Activated CD8-positive, alpha-beta memory T cell treated with anti-CD3 and anti-CD28 coated beads, Interleukin-2, amount 10 ng/mL, durations not matched to agents 7 days and 5 days (primary cell): ENCODE measurements around the gene SERTAD4. TPM values are rescaled to one million over a fixed set of nuclear protein-coding genes. Genes with fewer than 3 reads are reported as not detected.
"Not testable (repeated sequence)": the region's sequence is repeated elsewhere in the genome, so short reads cannot be mapped to it uniquely, and the experiment has no call there.

ENCODE experiments used
- ATAC-seq: fragments of 150-1000 bp; cut with Tn5 transposase; one replicate; pipeline ENCODE4 v1.10.0; 2021; ENCODE audit warnings: moderate library complexity
- CTCF ChIA-PET: fragments of 350-600 bp; sonication (Branson Sonifier 250); formaldehyde crosslinking; loops from one replicate; lab custom pipeline; 2021; ENCODE audit warnings: antibody characterized with exemption; lab: Charles Lee
- DNase-seq: peaks from one replicate; pipeline ENCODE4 v3.0.0-alpha.2; 2020
- H3K27ac Mint-ChIP-seq: one replicate; pipeline ENCODE4 v1.8.0; 2021; ENCODE audit warnings: mild to moderate bottlenecking, mixed read lengths
- H3K27me3 Mint-ChIP-seq: one replicate; pipeline ENCODE4 v1.8.0; 2021; ENCODE audit warnings: mixed read lengths
- H3K36me3 Mint-ChIP-seq: one replicate; pipeline ENCODE4 v1.8.0; 2021; ENCODE audit warnings: mild to moderate bottlenecking, mixed read lengths
- H3K4me1 Mint-ChIP-seq: one replicate; pipeline ENCODE4 v1.8.0; 2021; ENCODE audit warnings: mixed read lengths
- H3K4me3 Mint-ChIP-seq: one replicate; pipeline ENCODE4 v1.8.0; 2021; ENCODE audit warnings: mild to moderate bottlenecking, moderate library complexity, mixed read lengths
- H3K9me3 Mint-ChIP-seq: one replicate; pipeline ENCODE4 v1.8.0; 2022; ENCODE audit warnings: low read depth, mixed read lengths
- total RNA-seq, 2 experiments: library from RNA; stranded (reverse); gene quantifications; one replicate each; pipeline ENCODE4 v1.2.3, GENCODE V29; 2021

Gene SERTAD4
- total RNA-seq, 2 experiments from 2014 or later = not detected

GRCh38 chr1:210257698-210258529 is 25.3 kb downstream of the SERTAD4 start:
- Mint-ChIP-seq H3K36me3 (no peaks in the 10 kb centered on the region), H3K27me3 (peaks cover 42% of the 10 kb centered on the region)
- CTCF ChIA-PET = no interaction called here

GRCh38 chr1:210259561-210259960 is 27.0 kb downstream of the SERTAD4 start:
- CTCF ChIA-PET = no interaction called here
- Mint-ChIP-seq H3K27ac (no peak overlapping the region), H3K9me3 (no peaks in the 10 kb centered on the region), H3K36me3 (no peaks in the 10 kb centered on the region), H3K4me1 (no peaks in the 10 kb centered on the region), H3K27me3 (peaks cover 25% of the 10 kb centered on the region), H3K4me3 (no peak overlapping the region)
- DNase-seq = no peak
- ATAC-seq = no peak

More at GRCh38 chr1:210257698-210258529, 25.3 kb downstream of the SERTAD4 start:
- Mint-ChIP-seq H3K9me3 (no peaks in the 10 kb centered on the region), H3K4me1 (no peaks in the 10 kb centered on the region), H3K4me3 (no peak overlapping the region), H3K27ac (no peak overlapping the region)
- ATAC-seq = no peak
- no peak for DNase-seq

- H3K4me3 Mint-ChIP-seq = no peak overlapping the region
- CTCF ChIA-PET = no interaction called here
Measured at GRCh38 chr1:210260096-210260495, 27.5 kb downstream of the SERTAD4 start.

GRCh38 chr1:210262167-210262896 is 29.7 kb downstream of the SERTAD4 start:
- no peak for ATAC-seq
- H3K36me3 Mint-ChIP-seq = no peaks in the 10 kb centered on the region
- no peaks in the 10 kb centered on the region for H3K4me1 Mint-ChIP-seq
- no peak for DNase-seq
- H3K27ac Mint-ChIP-seq = no peak overlapping the region
- H3K9me3 Mint-ChIP-seq = no peaks in the 10 kb centered on the region
- no peak overlapping the region for H3K4me3 Mint-ChIP-seq
- H3K27me3 Mint-ChIP-seq = peaks cover 13% of the 10 kb centered on the region
- CTCF ChIA-PET = no interaction called here

More at GRCh38 chr1:210260096-210260495, 27.5 kb downstream of the SERTAD4 start:
- Mint-ChIP-seq H3K27me3 (peaks cover 21% of the 10 kb centered on the region), H3K4me1 (no peaks in the 10 kb centered on the region), H3K9me3 (no peaks in the 10 kb centered on the region), H3K36me3 (no peaks in the 10 kb centered on the region), H3K27ac (no peak overlapping the region)
- DNase-seq = no peak
- ATAC-seq = no peak

- Mint-ChIP-seq H3K27ac (no peak overlapping the region), H3K9me3 (no peaks in the 10 kb centered on the region), H3K4me3 (no peak overlapping the region), H3K4me1 (no peaks in the 10 kb centered on the region), H3K27me3 (peaks cover 11% of the 10 kb centered on the region), H3K36me3 (no peaks in the 10 kb centered on the region)
- DNase-seq = no peak
- ATAC-seq = no peak
- CTCF ChIA-PET = no interaction called here
Measured at GRCh38 chr1:210262897-210263272, 30.3 kb downstream of the SERTAD4 start.

GRCh38 chr1:210263963-210264362 is 31.4 kb downstream of the SERTAD4 start:
- CTCF ChIA-PET = no interaction called here
- Mint-ChIP-seq H3K4me1 (no peaks in the 10 kb centered on the region), H3K9me3 (no peaks in the 10 kb centered on the region), H3K4me3 (no peak overlapping the region), H3K36me3 (no peaks in the 10 kb centered on the region), H3K27me3 (peaks cover 10% of the 10 kb centered on the region), H3K27ac (no peak overlapping the region)
- DNase-seq = no peak
- ATAC-seq = no peak

- DNase-seq (no peak), ATAC-seq (no peak)
- Mint-ChIP-seq H3K4me3 (no peak overlapping the region), H3K9me3 (no peaks in the 10 kb centered on the region), H3K27me3 (peaks cover 8% of the 10 kb centered on the region), H3K36me3 (no peaks in the 10 kb centered on the region), H3K27ac (no peak overlapping the region), H3K4me1 (no peaks in the 10 kb centered on the region)
- CTCF ChIA-PET = interaction anchor here (1.2 kb wide), 1 partner anchor 110 kb away, joined by 4 read pairs; no protein-coding TSS in a partner anchor
Measured at GRCh38 chr1:210264496-210265380, 32.1 kb downstream of the SERTAD4 start.

- H3K4me3 Mint-ChIP-seq, H3K4me1 Mint-ChIP-seq, H3K36me3 Mint-ChIP-seq, ATAC-seq, H3K27me3 Mint-ChIP-seq, H3K9me3 Mint-ChIP-seq, DNase-seq, H3K27ac Mint-ChIP-seq: not testable (repeated sequence)
- CTCF ChIA-PET = interaction anchor here (1.2 kb wide), 1 partner anchor 109 kb away, joined by 4 read pairs; no protein-coding TSS in a partner anchor
Measured at GRCh38 chr1:210265392-210265955, 32.9 kb downstream of the SERTAD4 start.

- CTCF ChIA-PET = interaction anchor here (0.9 kb wide), 1 partner anchor 10 kb away, joined by 3 read pairs; no protein-coding TSS in a partner anchor
Measured at GRCh38 chr1:210269981-210270380, 37.4 kb downstream of the SERTAD4 start.

GRCh38 chr1:210272666-210273065 is 40.1 kb downstream of the SERTAD4 start:
- CTCF ChIA-PET = no interaction called here
- peaks cover 10% of the 10 kb centered on the region for H3K27me3 Mint-ChIP-seq
- no peak overlapping the region for H3K4me3 Mint-ChIP-seq
- no peaks in the 10 kb centered on the region for H3K36me3 Mint-ChIP-seq
- H3K27ac Mint-ChIP-seq = no peak overlapping the region
- no peak for ATAC-seq
- H3K9me3 Mint-ChIP-seq = no peaks in the 10 kb centered on the region
- no peaks in the 10 kb centered on the region for H3K4me1 Mint-ChIP-seq
- no peak for DNase-seq

More at GRCh38 chr1:210269981-210270380, 37.4 kb downstream of the SERTAD4 start:
- DNase-seq (no peak), ATAC-seq (no peak)
- H3K27ac Mint-ChIP-seq = no peak overlapping the region
- H3K36me3 Mint-ChIP-seq = no peaks in the 10 kb centered on the region
- no peak overlapping the region for H3K4me3 Mint-ChIP-seq
- no peaks in the 10 kb centered on the region for H3K4me1 Mint-ChIP-seq
- H3K9me3 Mint-ChIP-seq = no peaks in the 10 kb centered on the region
- H3K27me3 Mint-ChIP-seq = peaks cover 18% of the 10 kb centered on the region

- Mint-ChIP-seq H3K9me3 (peaks cover 6% of the 10 kb centered on the region), H3K27me3 (peaks cover 16% of the 10 kb centered on the region), H3K36me3 (no peaks in the 10 kb centered on the region), H3K27ac (no peak overlapping the region), H3K4me1 (no peaks in the 10 kb centered on the region), H3K4me3 (no peak overlapping the region)
- CTCF ChIA-PET = interaction anchor here (1.7 kb wide), 1 partner anchor 10 kb away, joined by 3 read pairs; no protein-coding TSS in a partner anchor
- DNase-seq (no peak), ATAC-seq (no peak)
Measured at GRCh38 chr1:210280221-210280620, 47.6 kb downstream of the SERTAD4 start.

GRCh38 chr1:210288116-210288515 is 55.5 kb downstream of the SERTAD4 start:
- CTCF ChIA-PET = no interaction called here
- DNase-seq (no peak), ATAC-seq (no peak)
- no peak overlapping the region for H3K27ac Mint-ChIP-seq
- no peaks in the 10 kb centered on the region for H3K9me3 Mint-ChIP-seq
- H3K4me3 Mint-ChIP-seq = no peak overlapping the region
- peaks cover 48% of the 10 kb centered on the region for H3K27me3 Mint-ChIP-seq
- peaks cover 2% of the 10 kb centered on the region for H3K4me1 Mint-ChIP-seq
- H3K36me3 Mint-ChIP-seq = no peaks in the 10 kb centered on the region

GRCh38 chr1:210289248-210289647 is 56.7 kb downstream of the SERTAD4 start:
- Mint-ChIP-seq H3K27ac (no peak overlapping the region), H3K4me3 (no peak overlapping the region), H3K9me3 (no peaks in the 10 kb centered on the region), H3K27me3 (peaks cover 48% of the 10 kb centered on the region), H3K4me1 (peaks cover 2% of the 10 kb centered on the region), H3K36me3 (no peaks in the 10 kb centered on the region)
- ATAC-seq (no peak), DNase-seq (no peak)
- CTCF ChIA-PET = no interaction called here
